IMR-90 (cell line): ENCODE results near the gene KRTAP6-2. TPM values are rescaled to one million over a fixed set of nuclear protein-coding genes. Genes with fewer than 3 reads are reported as not detected.

Source experiments
- ATAC-seq: fragments of 200-7000 bp; cut with Tn5 transposase; 2 replicates; pipeline ENCODE4 v1.9.1; 2020; ENCODE audit warnings: low read depth, mild to moderate bottlenecking, moderate library complexity
- BruUV-seq: library from RNA; stranded (reverse); fragments of 400-500 nt; replicated peaks from 2 replicates; lab custom pipeline; 2021; lab: Mats Ljungman, UMichigan
- CTCF ChIA-PET: fragments of 300-600 bp; formaldehyde crosslinking; extraction: SDS; loops from one replicate; lab custom pipeline; 2021; ENCODE audit warnings: antibody characterized with exemption; lab: Yijun Ruan, JAX
- POLR2A ChIA-PET: fragments of 300-600 bp; sonication (Branson Sonifier 250); formaldehyde crosslinking; loops from one replicate; lab custom pipeline; 2022; ENCODE audit warnings: antibody characterized with exemption; ENCODE audit not compliant: unreplicated experiment; lab: Charles Lee
- DNase-seq: peaks from one replicate; pipeline ENCODE4 v3.0.0; 2013
- H2AFZ ChIP-seq: replicated peaks from 2 replicates; pipeline ENCODE3; 2013; ENCODE audit warnings: low read length, mild to moderate bottlenecking; ENCODE audit not compliant: poor library complexity
- H2AK5ac ChIP-seq: 2 replicates; pipeline ENCODE4 v1.6.1; 2013; ENCODE audit warnings: low read depth, low read length, inconsistent platforms
- H2AK9ac ChIP-seq: replicated peaks from 2 replicates; pipeline ENCODE3; 2013; ENCODE audit warnings: mild to moderate bottlenecking, low read depth, low read length, moderate library complexity; ENCODE audit not compliant: poor library complexity
- H2BK120ac ChIP-seq: 2 replicates; pipeline ENCODE4 v1.6.1; 2013; ENCODE audit warnings: low read depth, low read length, inconsistent platforms
- H2BK15ac ChIP-seq: 3 replicates; pipeline ENCODE4 v1.6.1; 2013; ENCODE audit warnings: low read depth, low read length, inconsistent platforms
- H2BK20ac ChIP-seq: 2 replicates; pipeline ENCODE4 v1.6.1; 2013; ENCODE audit warnings: low read depth, mild to moderate bottlenecking, inconsistent platforms, low read length, moderate library complexity
- H2BK5ac ChIP-seq: 2 replicates; pipeline ENCODE4 v1.6.1; 2013; ENCODE audit warnings: mild to moderate bottlenecking, low read depth, low read length, inconsistent platforms; ENCODE audit not compliant: poor library complexity, severe bottlenecking
- H3K14ac ChIP-seq: replicated peaks from 2 replicates; pipeline ENCODE4 v1.6.1; 2013; ENCODE audit warnings: low read depth, low read length, inconsistent platforms
- H3K18ac ChIP-seq: 2 replicates; pipeline ENCODE4 v1.6.1; 2013; ENCODE audit warnings: low read depth, low read length, control low read depth
- H3K23ac ChIP-seq: 2 replicates; pipeline ENCODE4 v1.6.1; 2013; ENCODE audit warnings: low read depth, low read length, inconsistent platforms
- H3K27ac ChIP-seq: 2 replicates; pipeline ENCODE4 v1.5.1; 2013; ENCODE audit warnings: mild to moderate bottlenecking, control low read depth, low read length; ENCODE audit not compliant: insufficient read depth
- H3K27me3 ChIP-seq: 2 replicates; pipeline ENCODE4 v1.6.1; 2013; ENCODE audit warnings: low read length; ENCODE audit not compliant: control insufficient read depth, insufficient read depth
- H3K36me3 ChIP-seq: 2 replicates; pipeline ENCODE4 v1.6.1; 2013; ENCODE audit warnings: low read length, mixed read lengths; ENCODE audit not compliant: control insufficient read depth, insufficient read depth
- H3K4ac ChIP-seq: 2 replicates; pipeline ENCODE4 v1.6.1; 2013; ENCODE audit warnings: low read depth, low read length, inconsistent platforms
- H3K4me1 ChIP-seq: 2 replicates; pipeline ENCODE4 v1.6.1; 2013; ENCODE audit warnings: low read length, mixed read lengths; ENCODE audit not compliant: control insufficient read depth, insufficient read depth
- H3K4me2 ChIP-seq: 2 replicates; pipeline ENCODE4 v1.6.1; 2013; ENCODE audit warnings: low read depth, mild to moderate bottlenecking, control low read depth, low read length, moderate library complexity
- H3K4me3 ChIP-seq: 2 replicates; pipeline ENCODE4 v1.5.1; 2013; ENCODE audit warnings: low read depth, mild to moderate bottlenecking, control low read depth, low read length, moderate library complexity; ENCODE audit not compliant: insufficient read depth
- H3K56ac ChIP-seq: 2 replicates; pipeline ENCODE4 v1.6.1; 2013; ENCODE audit warnings: low read length, inconsistent platforms; ENCODE audit not compliant: insufficient read depth; ENCODE audit errors: extremely low read depth
- H3K79me1 ChIP-seq, 2 experiments: 2 replicates each; pipeline ENCODE4 v1.6.1; 2013; ENCODE audit warnings: low read length in 2 of 2, inconsistent platforms in 1 of 2, low read depth in 1 of 2
- H3K9ac ChIP-seq: 2 replicates; pipeline ENCODE4 v1.6.1; 2013; ENCODE audit warnings: low read depth, low read length, control low read depth
- H3K9me1 ChIP-seq: 2 replicates; pipeline ENCODE4 v1.6.1; 2013; ENCODE audit warnings: low read length, inconsistent platforms; ENCODE audit not compliant: insufficient read depth
- H3K9me3 ChIP-seq: 2 replicates; pipeline ENCODE4 v1.6.1; 2013; ENCODE audit warnings: low read length; ENCODE audit not compliant: control insufficient read depth, insufficient read depth
- H4K20me1 ChIP-seq: 2 replicates; pipeline ENCODE4 v1.6.1; 2013; ENCODE audit warnings: low read length, inconsistent platforms; ENCODE audit not compliant: insufficient read depth
- H4K5ac ChIP-seq: 2 replicates; pipeline ENCODE4 v1.6.1; 2013; ENCODE audit warnings: mild to moderate bottlenecking, low read depth, low read length, control low read depth
- H4K8ac ChIP-seq, 2 experiments: 2 replicates each; pipeline ENCODE4 v1.6.1; 2013; ENCODE audit warnings: low read depth in 2 of 2, low read length in 2 of 2, control low read depth in 1 of 2, inconsistent platforms in 1 of 2
- H4K91ac ChIP-seq: 2 replicates; pipeline ENCODE4 v1.6.1; 2013; ENCODE audit warnings: low read depth, low read length, inconsistent platforms; ENCODE audit not compliant: insufficient read depth
- BHLHE40 ChIP-seq: fragments of 150-350 bp; IDR thresholded peaks from 2 replicates; pipeline ENCODE4 v1.6.1; 2016; ENCODE audit warnings: mild to moderate bottlenecking, low read depth, low read length
- FOS ChIP-seq: fragments of 150-350 bp; IDR thresholded peaks from 2 replicates; pipeline ENCODE4 v1.6.1; 2016; ENCODE audit warnings: low read depth, low read length
- MAZ ChIP-seq: IDR thresholded peaks from 2 replicates; pipeline ENCODE4 v1.6.1; 2012; ENCODE audit warnings: low read depth, mild to moderate bottlenecking, low read length, improper control_type of control experiment, moderate library complexity, borderline replicate concordance
- POLR2A ChIP-seq: IDR thresholded peaks from 2 replicates; pipeline ENCODE4 v1.6.1; 2012; ENCODE audit warnings: mild to moderate bottlenecking, low read depth, low read length
- RAD21 ChIP-seq: IDR thresholded peaks from 2 replicates; pipeline ENCODE4 v1.6.1; 2012; ENCODE audit warnings: low read length, improper control_type of control experiment
- RCOR1 ChIP-seq: IDR thresholded peaks from 2 replicates; pipeline ENCODE4 v1.6.1; 2012; ENCODE audit warnings: mild to moderate bottlenecking, low read length, improper control_type of control experiment; ENCODE audit not compliant: insufficient replicate concordance
- WGBS, 2 experiments: methylation state at CpG; one replicate each; pipeline versions ENCODE4 v1.1.5 to v1.1.7; 2013; ENCODE audit warnings: missing lambda C conversion rate in 2 of 2; ENCODE audit not compliant: insufficient read length in 1 of 2; ENCODE audit errors: extremely low coverage in 2 of 2; 5-methylcytosine and 5-hydroxymethylcytosine counted together
- dilution Hi-C: fragments of 300-500 bp; cut with HindIII; formaldehyde crosslinking; loops from one replicate; pipeline ENCODE4 v1.14.3; 2018; ENCODE audit warnings: low sequenced_read_pairs; ENCODE audit not compliant: unreplicated experiment
- in situ Hi-C: fragments of 300-500 bp; cut with MboI; formaldehyde crosslinking; loops from 3 replicates; pipeline ENCODE4 v1.14.3; 2019; ENCODE audit warnings: low sequenced_read_pairs, inconsistent platforms, mixed read lengths
- intact Hi-C: fragments of 100-400 bp; cut with micrococcal nuclease; formaldehyde crosslinking; loops from 2 replicates; pipeline ENCODE4 v1.10.0; 2022
- polyA plus RNA-seq, 3 experiments: library from polyadenylated mRNA; depleted of rRNA; stranded (reverse); fragments of >200 nt; gene quantifications; 2 replicates each; pipeline ENCODE4 v1.2.3, GENCODE V29; 2012; ENCODE audit warnings: low replicate concordance in 1 of 3
- total RNA-seq: library from RNA; depleted of rRNA; stranded (reverse); fragments of >200 nt; gene quantifications from 2 replicates; pipeline ENCODE4 v1.2.3, GENCODE V29; 2012

KRTAP6-2 gene
- total and polyA plus RNA-seq, 2 of the 4 experiments (the other 2 are of a cell fraction) = not detected

DNA sequence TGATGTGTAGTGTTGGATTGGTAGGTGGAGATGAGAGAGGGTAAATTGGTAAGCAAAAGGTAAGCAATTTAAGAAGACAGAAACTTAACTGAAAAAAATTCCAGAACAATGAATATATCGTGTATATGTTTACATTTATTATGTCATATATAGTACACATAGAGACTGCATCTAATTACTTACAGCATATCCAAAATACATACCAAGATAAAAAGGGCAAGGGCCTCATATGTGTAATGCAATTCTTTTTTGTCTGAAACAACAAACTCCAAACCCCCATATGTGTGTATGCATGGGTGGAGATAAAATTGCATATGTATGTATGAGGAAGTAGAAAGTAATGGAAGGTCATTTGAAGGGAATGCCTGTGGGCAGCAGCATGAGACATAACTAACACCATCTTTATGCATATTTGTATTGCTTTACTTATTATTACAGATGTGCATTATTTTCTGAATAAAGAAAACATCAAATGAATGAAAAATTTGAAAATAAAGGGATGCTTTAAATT lies 48.3 kb upstream of the KRTAP6-2 start:
- Histone ChIP-seq H4K5ac (no peak overlapping the region), H3K18ac (no peak overlapping the region), H4K91ac (no peak overlapping the region), H3K27ac (no peak overlapping the region), H2BK5ac (no peak overlapping the region), H4K8ac (no peak overlapping the region), H2AK5ac (no peak overlapping the region), H2BK20ac (no peak overlapping the region), H3K4me3 (no peak overlapping the region), H3K79me1 (no peaks in the 10 kb centered on the region), H3K9me3 (peaks cover 4% of the 10 kb centered on the region; the same call in 1 of the 2 replicates), H3K14ac (no peak overlapping the region), H3K4me1 (no peaks in the 10 kb centered on the region), H3K27me3 (no peaks in the 10 kb centered on the region), H3K36me3 (no peaks in the 10 kb centered on the region), H2AFZ (no peak overlapping the region), H3K4ac (no peak overlapping the region), H3K9me1 (no peaks in the 10 kb centered on the region), H3K4me2 (no peak overlapping the region), H3K9ac (no peak overlapping the region), H3K56ac (no peak overlapping the region), H4K20me1 (no peaks in the 10 kb centered on the region), H2AK9ac (no peak overlapping the region), H3K23ac (no peak overlapping the region), H2BK120ac (no peak overlapping the region), H2BK15ac (no peak overlapping the region)
- CTCF ChIA-PET = no interaction called here
- no CpG with 5 or more reads among the region's 1 CpG for WGBS, 2 experiments
- TF ChIP-seq MAZ = no peak
- no peak for TF ChIP-seq FOS
- TF ChIP-seq POLR2A = no peak
- no peak for TF ChIP-seq RCOR1
- no peak for TF ChIP-seq RAD21
- TF ChIP-seq BHLHE40 = no peak
- dilution Hi-C loops (no loop called here), in situ Hi-C loops (no loop called here), intact Hi-C loops (no loop called here)
- DNase-seq (no peak), ATAC-seq (no peak)
- POLR2A ChIA-PET = no interaction called here
- no TSS peak for BruUV-seq
